Lower lobe of right lung (tissue), 2 donors: Measurements from ENCODE around the gene ARID1B. TPM values are rescaled to one million over a fixed set of nuclear protein-coding genes. Genes with fewer than 3 reads are reported as not detected.

Experiments
- ATAC-seq, 2 donors: fragments of 200-7000 bp; cut with Tn5 transposase; one replicate each; pipeline ENCODE4 v1.9.1; 2020 to 2022; ENCODE audit warnings: mild to moderate bottlenecking in 2 of 2, moderate library complexity in 2 of 2
- DNase-seq: peaks from one replicate; pipeline ENCODE4 v3.0.0-alpha.2; 2020
- H3K27ac ChIP-seq: fragments of 200-600 bp; one replicate; pipeline ENCODE4 v1.8.0; 2022
- H3K27me3 ChIP-seq: fragments of 200-600 bp; one replicate; pipeline ENCODE4 v1.8.0; 2022; ENCODE audit warnings: low read depth
- H3K36me3 ChIP-seq: fragments of 200-600 bp; one replicate; pipeline ENCODE4 v1.8.0; 2022; ENCODE audit warnings: mild to moderate bottlenecking
- H3K4me1 ChIP-seq: fragments of 200-600 bp; one replicate; pipeline ENCODE4 v1.8.0; 2022
- H3K4me3 ChIP-seq: fragments of 200-600 bp; one replicate; pipeline ENCODE4 v1.8.0; 2022; ENCODE audit warnings: mild to moderate bottlenecking
- H3K9me3 ChIP-seq: fragments of 200-600 bp; one replicate; pipeline ENCODE4 v1.8.0; 2022
- CTCF ChIP-seq: fragments of 200-600 bp; IDR thresholded peaks from one replicate; pipeline ENCODE4 v1.8.0; 2022; ENCODE audit warnings: antibody characterized with exemption, mild to moderate bottlenecking
- intact Hi-C: fragments of 100-400 bp; cut with DNase I; formaldehyde crosslinking; loops from one replicate; pipeline ENCODE4 v1.11.0; 2022
- total RNA-seq: library from RNA; stranded (reverse); fragmentation: NEBNext Ultra II Directional; extraction: Animal tissue kit (Norgen Biotek cat#: 25700); gene quantifications from one replicate; pipeline ENCODE4 v1.2.1, GENCODE V29; 2021
- donor health status: DM: no; HTN: yes; CAD: no; lungs with severe emphysema.

ARID1B gene
- total RNA-seq, 1 donor from 2014 or later, result 95.5 TPM

DNA sequence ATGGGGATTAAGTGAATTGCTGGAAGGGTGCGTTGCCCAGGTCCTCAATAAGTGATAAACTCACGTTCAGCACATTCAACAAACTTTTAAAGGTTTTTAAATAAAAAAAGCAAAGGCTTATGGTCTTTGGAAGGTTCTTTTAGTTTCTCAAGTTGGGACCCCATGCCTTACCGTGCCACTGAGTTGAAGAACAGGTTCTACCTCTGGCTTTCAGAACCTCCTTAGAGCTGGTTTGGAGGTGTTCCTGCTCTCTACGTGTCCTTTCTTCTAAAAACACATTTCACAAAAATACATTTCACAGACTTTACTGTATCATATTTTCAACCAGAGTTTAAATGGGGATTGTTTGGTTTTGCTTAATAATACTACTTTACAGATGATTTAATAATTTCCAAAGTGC is 29.0 kb downstream of the ARID1B start:
- DNase-seq, result no peak
- H3K4me1 ChIP-seq, result peaks cover 58% of the 10 kb centered on the region
- H3K4me3 ChIP-seq, result no peak overlapping the region
- H3K27me3 ChIP-seq, result no peaks in the 10 kb centered on the region
- intact Hi-C loops, result no loop called here
- no peak for TF ChIP-seq CTCF
- ATAC-seq, result no peak
- H3K27ac ChIP-seq, result no peak overlapping the region
- no peaks in the 10 kb centered on the region for H3K36me3 ChIP-seq
- H3K9me3 ChIP-seq, result no peaks in the 10 kb centered on the region

- Histone ChIP-seq H3K9me3 (no peaks in the 10 kb centered on the region), H3K27me3 (no peaks in the 10 kb centered on the region), H3K36me3 (no peaks in the 10 kb centered on the region), H3K4me1 (peaks cover 51% of the 10 kb centered on the region), H3K27ac (no peak overlapping the region), H3K4me3 (no peak overlapping the region)
- no peak for TF ChIP-seq CTCF
- DNase-seq (no peak), ATAC-seq (no peak)
- intact Hi-C loops, result no loop called here
Measured at GRCh38 chr6:156807028-156807427, 29.9 kb downstream of the ARID1B start.

GRCh38 chr6:156807795-156808194 is 30.6 kb downstream of the ARID1B start:
- Histone ChIP-seq H3K9me3 (no peaks in the 10 kb centered on the region), H3K36me3 (no peaks in the 10 kb centered on the region), H3K27ac (no peak overlapping the region), H3K4me3 (no peak overlapping the region), H3K4me1 (peaks cover 56% of the 10 kb centered on the region), H3K27me3 (no peaks in the 10 kb centered on the region)
- peak in 1 of 2 donors; percentile 49 for ATAC-seq
- no peak for DNase-seq
- no peak for TF ChIP-seq CTCF
- intact Hi-C loops, result no loop called here

DNA sequence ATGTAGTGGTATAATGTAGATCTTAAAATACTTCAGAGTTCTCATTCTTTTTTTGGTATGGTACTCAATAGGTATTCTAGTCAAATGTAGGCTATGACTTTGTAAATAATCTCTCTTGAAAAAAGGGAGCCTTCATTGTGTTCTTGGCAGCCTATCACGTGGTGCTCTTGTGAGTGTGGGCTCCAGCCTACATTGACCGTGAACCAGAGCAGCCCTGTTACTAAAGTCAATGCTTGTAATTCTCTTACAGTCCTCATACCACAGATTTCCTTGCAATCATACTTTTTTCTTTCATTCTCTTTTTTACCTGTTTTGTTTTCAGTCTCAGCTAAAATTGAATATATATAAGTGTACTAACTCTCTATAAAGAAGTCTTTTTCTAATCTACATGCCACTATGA is 31.1 kb downstream of the ARID1B start:
- no peaks in the 10 kb centered on the region for H3K36me3 ChIP-seq
- DNase-seq (no peak), ATAC-seq (peak; percentile 56 to 80)
- H3K27me3 ChIP-seq, result no peaks in the 10 kb centered on the region
- intact Hi-C loops, result no loop called here
- no peak overlapping the region for H3K4me3 ChIP-seq
- H3K4me1 ChIP-seq, result peaks cover 56% of the 10 kb centered on the region
- H3K27ac ChIP-seq, result no peak overlapping the region
- no peaks in the 10 kb centered on the region for H3K9me3 ChIP-seq
- TF ChIP-seq CTCF, result no peak

DNA sequence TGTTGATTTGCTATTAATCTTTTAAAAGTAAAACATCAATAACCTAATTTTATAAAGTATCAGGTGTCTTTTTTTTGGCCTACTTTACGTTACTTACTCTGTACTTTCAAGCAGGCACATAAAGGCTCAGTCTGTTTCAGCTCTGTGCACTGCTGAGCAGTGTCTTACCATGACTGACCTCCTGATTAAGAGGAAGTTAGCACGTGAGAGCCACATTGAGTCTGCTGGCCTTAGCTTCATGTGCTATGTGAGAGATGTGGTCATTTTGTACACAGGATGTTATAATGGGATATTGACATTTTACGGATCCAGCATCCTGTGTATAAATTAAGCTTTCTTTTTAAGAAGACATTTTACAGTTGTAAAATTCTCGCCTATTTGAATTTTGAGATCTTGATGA is 31.9 kb downstream of the ARID1B start:
- intact Hi-C loops, result no loop called here
- peak; percentile 79 to 83 for ATAC-seq
- Histone ChIP-seq H3K9me3 (no peaks in the 10 kb centered on the region), H3K27me3 (no peaks in the 10 kb centered on the region), H3K36me3 (no peaks in the 10 kb centered on the region), H3K27ac (no peak overlapping the region), H3K4me1 (peaks cover 56% of the 10 kb centered on the region), H3K4me3 (no peak overlapping the region)
- no peak for TF ChIP-seq CTCF
- DNase-seq, result no peak
